Heart left ventricle (tissue), 16 donors: ENCODE results near the gene GFY. TPM values are rescaled to one million over a fixed set of nuclear protein-coding genes. Genes with fewer than 3 reads are reported as not detected.

ENCODE experiments used
- ATAC-seq, 4 donors: fragments of 200-7000 bp; cut with Tn5 transposase; one replicate each; pipeline ENCODE4 v1.9.1; 2020 to 2022; ENCODE audit warnings: moderate library complexity in 4 of 4, mild to moderate bottlenecking in 3 of 4, moderate number of reproducible peaks in 1 of 4
- DNase-seq, 5 donors: peaks; one replicate each; pipeline ENCODE4 v3.0.0-alpha.2; 2020
- H3K27ac ChIP-seq, 12 donors: fragments of 200-600 bp; sonication (generic) in 4 of 12; one replicate each; pipeline versions ENCODE4 v1.5.0 to v1.8.0; 2016 to 2022; ENCODE audit warnings: mild to moderate bottlenecking in 2 of 12
- H3K27me3 ChIP-seq, 9 donors: fragments of 200-600 bp; sonication (generic) in 2 of 9; one replicate each; pipeline versions ENCODE4 v1.5.1 to v1.8.0; 2016 to 2022; ENCODE audit warnings: mild to moderate bottlenecking in 3 of 9
- H3K36me3 ChIP-seq, 9 donors: fragments of 200-600 bp; sonication (generic) in 2 of 9; one replicate each; pipeline versions ENCODE4 v1.5.0 to v1.8.0; 2018 to 2022; ENCODE audit warnings: mild to moderate bottlenecking in 2 of 9
- H3K4me1 ChIP-seq, 12 donors: fragments of 200-600 bp; sonication (generic) in 4 of 12; one replicate each; pipeline versions ENCODE4 v1.5.0 to v1.8.0; 2016 to 2022; ENCODE audit warnings: mild to moderate bottlenecking in 3 of 12
- H3K4me3 ChIP-seq, 12 donors: fragments of 200-600 bp; sonication (generic) in 4 of 12; one replicate each; pipeline versions ENCODE4 v1.5.0 to v1.8.0; 2017 to 2022; ENCODE audit warnings: mild to moderate bottlenecking in 9 of 12, moderate library complexity in 4 of 12
- H3K9me3 ChIP-seq, 12 donors: fragments of 200-600 bp; sonication (generic) in 4 of 12; one replicate each; pipeline versions ENCODE4 v1.5.0 to v1.8.0; 2016 to 2022; ENCODE audit warnings: mild to moderate bottlenecking in 1 of 12
- CTCF ChIP-seq, 12 donors: fragments of 200-600 bp; sonication (generic) in 4 of 12; IDR thresholded peaks; one replicate each; pipeline versions ENCODE4 v1.5.0 to v1.8.0; 2018 to 2022; ENCODE audit warnings: antibody characterized with exemption in 12 of 12, mild to moderate bottlenecking in 5 of 12
- POLR2A ChIP-seq, 2 donors: fragments of 450-650 bp; IDR thresholded peaks; one replicate each; pipeline ENCODE4 v1.6.1; 2017; ENCODE audit warnings: antibody characterized with exemption in 2 of 2, mild to moderate bottlenecking in 2 of 2, moderate library complexity in 2 of 2
- WGBS, 4 donors: extraction: QIAGEN DNeasy Blood & Tissue Kit in 2 of 4; methylation state at CpG; one replicate each; pipeline versions ENCODE4 v1.1.5 to v1.1.7; 2013 to 2018; 5-methylcytosine and 5-hydroxymethylcytosine counted together
- intact Hi-C, 10 donors: fragments of 100-400 bp; cut with DNase I; formaldehyde crosslinking; loops; one replicate each; pipeline versions ENCODE4 v1.11.1 to v1.14.2; 2022
- polyA plus RNA-seq, 2 donors: library from polyadenylated mRNA; stranded (reverse); fragments of 200-250 nt; gene quantifications; one replicate each; pipeline ENCODE4 v1.2.3, GENCODE V29; 2013
- total RNA-seq, 9 donors: library from RNA; depleted of rRNA in 2 of 9; stranded (reverse); fragments of >200 nt in 2 of 9; fragmentation: NEBNext Ultra II Directional in 3 of 9; extraction: Animal tissue kit (Norgen Biotek cat#: 25700) in 3 of 9; gene quantifications; one replicate each; pipeline versions ENCODE4 v1.1.0 to v1.2.4, GENCODE V29; 2016 to 2023
- donor health status: ischemic (EF 13 %, LVEDD 7.1; RV severe dilation, severe dysfunction).
- donor health status: healthy with polysubstance abuse.
- donor health status: DM: no; HTN: yes; CAD: no.
- donor health status: DM: no; HTN: no; CAD: no.
- donor health status: ischemic (EF 25% LVEDD 6.9; RV normal size, moderate dysfunction).
- donor health status: ischemic (EF 25% LVEDD 5.7; RV mildly dilated, moderate dysfunction).
- donor health status: healthy.
- donor health status: DM: yes; HTN: yes; CAD: no.
- donor health status: ischemic (EF 35%, LVEDD 5.7; RV mildly dilated, moderate dysfunction).
- donor health status: nonischemic (EF 11% LVEDD 7.7; RV severe dilation, severe dysfunction).
- donor health status: DM: yes; HTN: yes; CAD: no.
- donor health status: PGD.
- donor health status: ischemic (EF 29% LVEDD 5.4; RV normal size, mild dysfunction).
- donor health status: nonischemic (EF 23%, LVEDD 6.1; RV moderate dilation, normal function).

Gene GFY
- total and polyA plus RNA-seq, 11 donors, result 0.12 TPM; not detected in 10

GRCh38 chr19:49403404-49404187, 21.6 kb upstream of the GFY start:
- 49 to 64% (median 52%) methylated on average over 6 to 7 of the region's 7 CpGs for WGBS, 4 donors
- ATAC-seq, result no peak
- Histone ChIP-seq H3K9me3 (no peaks in the 10 kb centered on the region), H3K27me3 (peaks cover 0 to 4% (median 0%) of the 10 kb centered on the region in 9 donors), H3K36me3 (no peaks in the 10 kb centered on the region), H3K4me3 (no peak overlapping the region), H3K27ac (no peak overlapping the region), H3K4me1 (peaks cover 0 to 4% (median 0%) of the 10 kb centered on the region in 12 donors)
- intact Hi-C loops, result no loop called here
- TF ChIP-seq POLR2A (IDR thresholded peaks at IDR 0.05) (no peak), CTCF (IDR thresholded peaks at IDR 0.05) (no peak)
- no peak for DNase-seq

DNA sequence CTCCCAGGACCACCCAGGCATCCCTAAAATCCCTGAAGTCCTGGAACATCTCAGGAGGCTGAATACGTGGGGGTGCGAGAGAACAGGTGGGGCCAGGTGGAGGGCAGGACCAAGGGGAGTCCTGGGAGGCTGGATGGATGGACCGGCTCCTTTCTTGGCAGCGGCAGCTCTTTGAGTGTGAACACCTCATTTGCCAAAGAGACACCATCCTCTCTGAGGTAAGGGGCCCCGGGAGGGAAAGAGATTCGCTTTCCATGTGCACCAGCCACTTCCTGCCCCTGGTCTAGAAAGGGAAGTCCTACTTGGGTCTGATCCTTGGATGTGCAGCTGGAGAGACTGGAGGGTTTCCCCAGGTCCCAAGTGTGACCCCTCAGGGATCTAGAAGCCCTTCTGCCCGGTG, 18.1 kb upstream of the GFY start:
- no peak overlapping the region for H3K4me3 ChIP-seq
- H3K36me3 ChIP-seq, result no peaks in the 10 kb centered on the region
- WGBS, 4 donors, result 60 to 75% (median 71%) methylated on average over 7 of the region's 7 CpGs
- H3K4me1 ChIP-seq, result peaks cover 0 to 21% (median 0%) of the 10 kb centered on the region in 12 donors
- H3K27me3 ChIP-seq, result peaks cover 0 to 4% (median 0%) of the 10 kb centered on the region in 9 donors
- ATAC-seq, result no peak
- TF ChIP-seq CTCF (IDR thresholded peaks at IDR 0.05), result no peak
- TF ChIP-seq POLR2A (IDR thresholded peaks at IDR 0.05), result no peak
- DNase-seq, result no peak
- intact Hi-C loops, result no loop called here
- no peak overlapping the region for H3K27ac ChIP-seq
- no peaks in the 10 kb centered on the region for H3K9me3 ChIP-seq

GRCh38 chr19:49407482-49408015, 17.6 kb upstream of the GFY start:
- no peak overlapping the region for H3K4me3 ChIP-seq
- DNase-seq (no peak), ATAC-seq (no peak)
- peaks cover 0 to 21% (median 0%) of the 10 kb centered on the region in 12 donors for H3K4me1 ChIP-seq
- intact Hi-C loops, result no loop called here
- TF ChIP-seq CTCF (IDR thresholded peaks at IDR 0.05) (no peak), POLR2A (IDR thresholded peaks at IDR 0.05) (no peak)
- no peaks in the 10 kb centered on the region for H3K36me3 ChIP-seq
- 86 to 89% (median 87%) methylated on average over 16 of the region's 16 CpGs for WGBS, 4 donors
- peaks cover 0 to 4% (median 0%) of the 10 kb centered on the region in 9 donors for H3K27me3 ChIP-seq
- no peaks in the 10 kb centered on the region for H3K9me3 ChIP-seq
- no peak overlapping the region for H3K27ac ChIP-seq

DNA sequence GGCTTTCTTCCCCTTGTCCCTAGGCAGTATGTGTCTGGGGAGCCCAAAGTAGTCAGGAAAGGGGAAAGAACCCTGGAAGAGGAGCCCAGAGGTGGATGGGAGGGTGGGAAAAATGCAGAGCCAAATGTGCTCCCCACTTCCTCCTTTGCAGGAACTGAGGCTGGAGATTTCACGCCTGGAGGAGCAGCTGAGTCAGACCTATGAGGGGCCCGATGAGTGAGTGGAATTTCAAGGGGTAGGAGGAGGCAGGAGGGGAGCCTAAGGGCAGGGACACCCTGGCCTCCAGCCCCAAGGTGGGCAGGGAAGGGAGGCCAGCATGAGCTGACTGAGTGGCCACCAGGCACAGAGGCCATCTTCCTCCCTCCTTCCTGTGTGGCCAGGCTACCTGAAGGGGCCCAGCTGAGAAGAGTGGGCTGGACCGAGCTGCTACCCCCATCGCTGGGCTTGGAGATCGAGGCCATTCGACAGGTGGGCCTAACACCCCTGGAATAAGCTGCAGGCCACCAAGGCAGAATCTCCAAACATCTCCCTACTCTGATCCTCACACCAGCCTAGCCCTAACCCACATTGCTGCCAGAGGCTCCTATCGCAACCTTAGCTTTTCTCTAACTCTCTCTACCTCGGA, 16.3 kb upstream of the GFY start:
- no peaks in the 10 kb centered on the region for H3K9me3 ChIP-seq
- H3K27me3 ChIP-seq, result peaks cover 0 to 4% (median 0%) of the 10 kb centered on the region in 9 donors
- no peaks in the 10 kb centered on the region for H3K36me3 ChIP-seq
- no peak overlapping the region for H3K27ac ChIP-seq
- WGBS, 4 donors, result 79 to 85% (median 83%) methylated on average over 8 of the region's 8 CpGs
- ATAC-seq, result no peak
- peaks cover 0 to 21% (median 0%) of the 10 kb centered on the region in 12 donors for H3K4me1 ChIP-seq
- intact Hi-C loops, result no loop called here
- no peak overlapping the region for H3K4me3 ChIP-seq
- DNase-seq, result no peak
- TF ChIP-seq CTCF (IDR thresholded peaks at IDR 0.05), result no peak
- TF ChIP-seq POLR2A (IDR thresholded peaks at IDR 0.05), result no peak
